Measurements from ENCODE around the gene CNIH1. TPM values are rescaled to one million over a fixed set of nuclear protein-coding genes. Genes with fewer than 3 reads are reported as not detected.
A peak's percentile ranks its signal among the peaks of the same experiment; 100 is the strongest.
"Not testable (repeated sequence)": the region's sequence is repeated elsewhere in the genome, so short reads cannot be mapped to it uniquely, and the experiment has no call there.

The CNIH1 gene
- total RNA-seq, 4 donors from 2014 or later: 48.9 to 137 (median 99.3) TPM

- no peaks in the 10 kb centered on the region for H3K9me3 ChIP-seq
- TF ChIP-seq, protein P1, sequence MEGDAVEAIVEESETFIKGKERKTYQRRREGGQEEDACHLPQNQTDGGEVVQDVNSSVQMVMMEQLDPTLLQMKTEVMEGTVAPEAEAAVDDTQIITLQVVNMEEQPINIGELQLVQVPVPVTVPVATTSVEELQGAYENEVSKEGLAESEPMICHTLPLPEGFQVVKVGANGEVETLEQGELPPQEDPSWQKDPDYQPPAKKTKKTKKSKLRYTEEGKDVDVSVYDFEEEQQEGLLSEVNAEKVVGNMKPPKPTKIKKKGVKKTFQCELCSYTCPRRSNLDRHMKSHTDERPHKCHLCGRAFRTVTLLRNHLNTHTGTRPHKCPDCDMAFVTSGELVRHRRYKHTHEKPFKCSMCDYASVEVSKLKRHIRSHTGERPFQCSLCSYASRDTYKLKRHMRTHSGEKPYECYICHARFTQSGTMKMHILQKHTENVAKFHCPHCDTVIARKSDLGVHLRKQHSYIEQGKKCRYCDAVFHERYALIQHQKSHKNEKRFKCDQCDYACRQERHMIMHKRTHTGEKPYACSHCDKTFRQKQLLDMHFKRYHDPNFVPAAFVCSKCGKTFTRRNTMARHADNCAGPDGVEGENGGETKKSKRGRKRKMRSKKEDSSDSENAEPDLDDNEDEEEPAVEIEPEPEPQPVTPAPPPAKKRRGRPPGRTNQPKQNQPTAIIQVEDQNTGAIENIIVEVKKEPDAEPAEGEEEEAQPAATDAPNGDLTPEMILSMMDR (IDR thresholded peaks at IDR 0.05): no peak
- no peak for TF ChIP-seq POLR2A (IDR thresholded peaks at IDR 0.05)
- TF ChIP-seq POLR2AphosphoS5 (IDR thresholded peaks at IDR 0.05): no peak
- TF ChIP-seq EP300 (IDR thresholded peaks at IDR 0.05): no peak
- no peak for DNase-seq (ENCODE audit: low spot score in 2 of 2)
These were observed 1.1 kb downstream of the CNIH1 start for GRCh38 chr14:54440037-54440436.

GRCh38 chr14:54438703-54439102 lies 2.5 kb downstream of the CNIH1 start:
- Histone ChIP-seq H3K27ac (no peak overlapping the region), H3K4me1 (peaks cover 34% of the 10 kb centered on the region), H3K36me3 (no peaks in the 10 kb centered on the region), H3K4me3 (no peak overlapping the region), H3K9me3 (no peaks in the 10 kb centered on the region), H3K27me3 (no peaks in the 10 kb centered on the region)
- no peak for DNase-seq (ENCODE audit: low spot score in 2 of 2)
- TF ChIP-seq, protein P1 (IDR thresholded peaks at IDR 0.05): no peak
- TF ChIP-seq POLR2A (IDR thresholded peaks at IDR 0.05) (no peak), POLR2AphosphoS5 (IDR thresholded peaks at IDR 0.05) (no peak), EP300 (IDR thresholded peaks at IDR 0.05) (no peak)
- 87% methylated on average over 4 of the region's 4 CpGs for WGBS

More at GRCh38 chr14:54440037-54440436, 1.1 kb downstream of the CNIH1 start:
- Histone ChIP-seq H3K27ac (no peak overlapping the region), H3K4me3 (peak overlapping the region; percentile 87), H3K36me3 (no peaks in the 10 kb centered on the region), H3K4me1 (peaks cover 39% of the 10 kb centered on the region), H3K27me3 (no peaks in the 10 kb centered on the region)
- WGBS: 52% methylated on average over 7 of the region's 7 CpGs

GRCh38 chr14:54437954-54438353 lies 3.2 kb downstream of the CNIH1 start:
- not testable (repeated sequence) for DNase-seq (ENCODE audit: low spot score in 2 of 2); H3K4me3 ChIP-seq
- peaks cover 34% of the 10 kb centered on the region for H3K4me1 ChIP-seq

DNA sequence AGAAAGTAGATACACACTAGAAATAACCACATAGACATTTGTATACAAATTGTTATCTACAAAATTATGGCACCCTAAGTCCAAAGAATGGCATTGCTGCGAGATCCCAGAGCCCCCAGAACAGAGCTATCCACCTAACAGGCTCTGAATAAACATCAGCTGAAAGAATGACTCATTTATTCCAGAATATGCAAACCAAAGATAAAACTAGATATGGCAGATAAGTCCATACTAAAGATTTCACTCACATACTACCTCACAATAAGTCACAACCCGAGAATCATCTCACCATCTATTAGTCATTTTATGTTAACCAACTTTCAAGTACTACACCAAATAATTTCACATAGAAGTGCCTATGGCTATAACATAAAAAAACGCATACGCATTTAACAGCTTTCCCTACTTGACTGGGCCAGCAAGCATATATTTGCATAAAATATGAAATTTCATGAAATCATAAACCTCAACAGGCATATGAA lies 5.6 kb downstream of the CNIH1 start:
- Histone ChIP-seq H3K4me1 (peaks cover 22% of the 10 kb centered on the region), H3K27ac (no peak overlapping the region), H3K4me3 (no peak overlapping the region), H3K36me3 (peaks cover 14% of the 10 kb centered on the region), H3K9me3 (no peaks in the 10 kb centered on the region), H3K27me3 (no peaks in the 10 kb centered on the region)
- no peak for TF ChIP-seq POLR2A (IDR thresholded peaks at IDR 0.05)
- no peak for TF ChIP-seq EP300 (IDR thresholded peaks at IDR 0.05)
- TF ChIP-seq POLR2AphosphoS5 (IDR thresholded peaks at IDR 0.05): no peak
- TF ChIP-seq, protein P1 (IDR thresholded peaks at IDR 0.05): no peak
- 63% methylated on average over 4 of the region's 4 CpGs for WGBS
- no peak for DNase-seq (ENCODE audit: low spot score in 2 of 2)

More at GRCh38 chr14:54437954-54438353, 3.2 kb downstream of the CNIH1 start:
- not testable (repeated sequence) for H3K36me3 ChIP-seq, H3K27ac ChIP-seq, H3K9me3 ChIP-seq, H3K27me3 ChIP-seq
- WGBS: 87% methylated on average over 4 of the region's 4 CpGs

- no peaks in the 10 kb centered on the region for H3K9me3 ChIP-seq
- H3K4me1 ChIP-seq: no peaks in the 10 kb centered on the region
- no peak overlapping the region for H3K4me3 ChIP-seq
- no peaks in the 10 kb centered on the region for H3K27me3 ChIP-seq
- DNase-seq (ENCODE audit: low spot score in 2 of 2): no peak
- H3K27ac ChIP-seq: no peak overlapping the region
- H3K36me3 ChIP-seq: peaks cover 50% of the 10 kb centered on the region
- TF ChIP-seq POLR2AphosphoS5 (IDR thresholded peaks at IDR 0.05) (no peak), EP300 (IDR thresholded peaks at IDR 0.05) (no peak)
- WGBS: 83% methylated on average over 2 of the region's 2 CpGs
These were observed 12.6 kb downstream of the CNIH1 start for GRCh38 chr14:54428527-54428926.

- no peaks in the 10 kb centered on the region for H3K9me3 ChIP-seq
- peaks cover 50% of the 10 kb centered on the region for H3K36me3 ChIP-seq
- WGBS: 74% methylated on average over 3 of the region's 3 CpGs
- TF ChIP-seq EP300 (IDR thresholded peaks at IDR 0.05) (no peak), POLR2A (IDR thresholded peaks at IDR 0.05) (no peak), POLR2AphosphoS5 (IDR thresholded peaks at IDR 0.05) (no peak)
- TF ChIP-seq, protein P1 (IDR thresholded peaks at IDR 0.05): no peak
- DNase-seq (ENCODE audit: low spot score in 2 of 2): no peak
- no peaks in the 10 kb centered on the region for H3K4me1 ChIP-seq
- no peak overlapping the region for H3K4me3 ChIP-seq
- H3K27ac ChIP-seq: no peak overlapping the region
- no peaks in the 10 kb centered on the region for H3K27me3 ChIP-seq
These were observed 13.3 kb downstream of the CNIH1 start for GRCh38 chr14:54427871-54428270.

All from suprapubic skin (tissue), 4 donors.